Measurements from ENCODE around the gene NFATC2.

DNA sequence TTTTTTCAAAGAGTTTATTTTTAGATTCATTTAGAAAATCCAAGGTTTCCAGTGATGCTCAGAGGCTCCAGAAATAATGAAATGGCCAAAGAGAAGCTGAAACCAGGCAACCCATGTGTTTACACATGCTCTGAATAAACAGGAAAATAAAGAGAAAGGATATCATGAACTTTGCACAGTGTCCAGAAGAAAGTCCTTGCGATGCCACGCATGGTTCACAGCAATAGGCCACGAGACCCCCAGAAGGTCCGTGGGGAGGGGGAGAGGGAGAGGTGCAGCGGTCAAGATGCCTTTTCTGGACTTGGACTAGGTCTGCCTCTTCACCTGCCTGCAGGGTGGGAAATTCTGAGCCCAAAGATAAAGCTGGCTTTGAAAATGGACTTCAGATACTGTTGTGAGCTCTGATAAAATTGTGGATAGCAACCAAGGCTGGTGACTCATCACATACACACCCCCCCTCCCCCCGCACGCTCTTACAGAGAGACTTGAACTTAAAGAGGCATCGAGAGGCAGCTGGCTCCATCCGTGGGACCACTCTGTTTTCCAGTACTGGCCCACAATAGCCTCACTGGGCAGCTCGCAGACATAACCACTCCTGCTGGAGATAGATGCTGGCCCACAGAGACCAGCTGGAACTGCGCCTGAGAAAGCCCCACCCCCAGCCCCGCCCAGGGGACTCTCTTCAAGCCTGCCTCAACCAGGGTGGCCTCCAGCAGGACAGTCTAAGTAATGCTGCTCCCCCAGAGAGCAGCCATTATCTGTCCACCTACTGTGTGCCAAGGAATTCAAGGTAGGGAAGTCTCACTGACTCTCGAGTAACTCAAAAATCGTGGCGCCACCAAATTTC is 21.2 kb upstream of the NFATC2 start:
- TF ChIP-seq, protein P1, sequence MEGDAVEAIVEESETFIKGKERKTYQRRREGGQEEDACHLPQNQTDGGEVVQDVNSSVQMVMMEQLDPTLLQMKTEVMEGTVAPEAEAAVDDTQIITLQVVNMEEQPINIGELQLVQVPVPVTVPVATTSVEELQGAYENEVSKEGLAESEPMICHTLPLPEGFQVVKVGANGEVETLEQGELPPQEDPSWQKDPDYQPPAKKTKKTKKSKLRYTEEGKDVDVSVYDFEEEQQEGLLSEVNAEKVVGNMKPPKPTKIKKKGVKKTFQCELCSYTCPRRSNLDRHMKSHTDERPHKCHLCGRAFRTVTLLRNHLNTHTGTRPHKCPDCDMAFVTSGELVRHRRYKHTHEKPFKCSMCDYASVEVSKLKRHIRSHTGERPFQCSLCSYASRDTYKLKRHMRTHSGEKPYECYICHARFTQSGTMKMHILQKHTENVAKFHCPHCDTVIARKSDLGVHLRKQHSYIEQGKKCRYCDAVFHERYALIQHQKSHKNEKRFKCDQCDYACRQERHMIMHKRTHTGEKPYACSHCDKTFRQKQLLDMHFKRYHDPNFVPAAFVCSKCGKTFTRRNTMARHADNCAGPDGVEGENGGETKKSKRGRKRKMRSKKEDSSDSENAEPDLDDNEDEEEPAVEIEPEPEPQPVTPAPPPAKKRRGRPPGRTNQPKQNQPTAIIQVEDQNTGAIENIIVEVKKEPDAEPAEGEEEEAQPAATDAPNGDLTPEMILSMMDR (IDR thresholded peaks at IDR 0.05; ENCODE audit: poor library complexity): no peak
- TF ChIP-seq EZH2 (IDR thresholded peaks at IDR 0.05; ENCODE audit: borderline replicate concordance): no peak
